Right ventricle myocardium inferior (tissue), 1 donor: ENCODE results near the gene AIFM3. TPM values are rescaled to one million over a fixed set of nuclear protein-coding genes. Genes with fewer than 3 reads are reported as not detected.

Source experiments
- ATAC-seq: fragments of 200-7000 bp; cut with Tn5 transposase; one replicate; pipeline ENCODE4 v1.9.1; 2020; ENCODE audit warnings: mild to moderate bottlenecking, moderate library complexity
- DNase-seq: peaks from one replicate; pipeline ENCODE4 v3.0.0; 2021; ENCODE audit errors: missing footprints
- intact Hi-C: fragments of 100-400 bp; cut with DNase I; formaldehyde crosslinking; loops from one replicate; pipeline ENCODE4 v1.11.0; 2022
- total RNA-seq: library from RNA; stranded (reverse); fragmentation: NEBNext Ultra II Directional; extraction: Animal tissue kit (Norgen Biotek cat#: 25700); gene quantifications from one replicate; pipeline ENCODE4 v1.2.1, GENCODE V29; 2021
- donor health status: DM: no; HTN: yes; CAD: no; lungs with severe emphysema.

AIFM3 gene
- total RNA-seq, 1 donor from 2014 or later, result 0.65 TPM

- peak; percentile 94 for DNase-seq
- intact Hi-C loops, result loop anchor here (1.0 kb wide), 1 partner anchor 19 kb away; no protein-coding TSS in a partner anchor
- ATAC-seq, result peak; percentile 94
These were observed 14.9 kb downstream of the AIFM3 start, which contains the start of gene LZTR1 for GRCh38 chr22:20981787-20982562. TSS of gene LZTR1 (plus strand) at chr22:20982297. CDS start at chr22:20982372, 75 bp downstream.

- intact Hi-C loops, result loop anchor here (1.0 kb wide), 1 partner anchor 19 kb away; no protein-coding TSS in a partner anchor
- ATAC-seq (no peak), DNase-seq (no peak)
These were observed 15.5 kb downstream of the AIFM3 start for GRCh38 chr22:20982563-20982882.

GRCh38 chr22:20983081-20983771 is 16.2 kb downstream of the AIFM3 start:
- no peak for ATAC-seq
- intact Hi-C loops, result no loop called here
- no peak for DNase-seq

- DNase-seq (no peak), ATAC-seq (no peak)
- intact Hi-C loops, result no loop called here
These were observed 18.7 kb downstream of the AIFM3 start for GRCh38 chr22:20985720-20986119.

GRCh38 chr22:20986365-20986764 is 19.3 kb downstream of the AIFM3 start:
- ATAC-seq (no peak), DNase-seq (no peak)
- intact Hi-C loops, result no loop called here

GRCh38 chr22:20987375-20987774 is 20.3 kb downstream of the AIFM3 start:
- intact Hi-C loops, result no loop called here
- DNase-seq, result no peak
- no peak for ATAC-seq

- ATAC-seq, result no peak
- intact Hi-C loops, result no loop called here
- no peak for DNase-seq
These were observed 21.7 kb downstream of the AIFM3 start for GRCh38 chr22:20988573-20989322.

GRCh38 chr22:20989323-20990138 is 22.5 kb downstream of the AIFM3 start:
- DNase-seq (no peak), ATAC-seq (no peak)
- intact Hi-C loops, result no loop called here

GRCh38 chr22:20990184-20991180 is 23.4 kb downstream of the AIFM3 start:
- no peak for DNase-seq
- no peak for ATAC-seq
- intact Hi-C loops, result no loop called here

GRCh38 chr22:20991252-20992055 is 24.4 kb downstream of the AIFM3 start:
- DNase-seq (no peak), ATAC-seq (no peak)
- intact Hi-C loops, result no loop called here

GRCh38 chr22:20992056-20992442 is 25.0 kb downstream of the AIFM3 start:
- intact Hi-C loops, result no loop called here
- ATAC-seq (no peak), DNase-seq (peak; percentile 44)

- intact Hi-C loops, result no loop called here
- DNase-seq (peak; percentile 48), ATAC-seq (no peak)
These were observed 25.6 kb downstream of the AIFM3 start for GRCh38 chr22:20992456-20993303.

- intact Hi-C loops, result no loop called here
- peak; percentile 26 for DNase-seq
- ATAC-seq, result no peak
These were observed 26.5 kb downstream of the AIFM3 start for GRCh38 chr22:20993304-20994127.

- ATAC-seq (no peak), DNase-seq (no peak)
- intact Hi-C loops, result no loop called here
These were observed 27.3 kb downstream of the AIFM3 start for GRCh38 chr22:20994128-20994901.

- intact Hi-C loops, result no loop called here
- ATAC-seq (no peak), DNase-seq (no peak)
These were observed 27.8 kb downstream of the AIFM3 start for GRCh38 chr22:20994902-20995241.
